ENCODE data around the gene HOTAIR. TPM values are rescaled to one million over a fixed set of nuclear protein-coding genes. Genes with fewer than 3 reads are reported as not detected.

Gene HOTAIR
- polyA plus RNA-seq, 3 donors, result not detected

DNA sequence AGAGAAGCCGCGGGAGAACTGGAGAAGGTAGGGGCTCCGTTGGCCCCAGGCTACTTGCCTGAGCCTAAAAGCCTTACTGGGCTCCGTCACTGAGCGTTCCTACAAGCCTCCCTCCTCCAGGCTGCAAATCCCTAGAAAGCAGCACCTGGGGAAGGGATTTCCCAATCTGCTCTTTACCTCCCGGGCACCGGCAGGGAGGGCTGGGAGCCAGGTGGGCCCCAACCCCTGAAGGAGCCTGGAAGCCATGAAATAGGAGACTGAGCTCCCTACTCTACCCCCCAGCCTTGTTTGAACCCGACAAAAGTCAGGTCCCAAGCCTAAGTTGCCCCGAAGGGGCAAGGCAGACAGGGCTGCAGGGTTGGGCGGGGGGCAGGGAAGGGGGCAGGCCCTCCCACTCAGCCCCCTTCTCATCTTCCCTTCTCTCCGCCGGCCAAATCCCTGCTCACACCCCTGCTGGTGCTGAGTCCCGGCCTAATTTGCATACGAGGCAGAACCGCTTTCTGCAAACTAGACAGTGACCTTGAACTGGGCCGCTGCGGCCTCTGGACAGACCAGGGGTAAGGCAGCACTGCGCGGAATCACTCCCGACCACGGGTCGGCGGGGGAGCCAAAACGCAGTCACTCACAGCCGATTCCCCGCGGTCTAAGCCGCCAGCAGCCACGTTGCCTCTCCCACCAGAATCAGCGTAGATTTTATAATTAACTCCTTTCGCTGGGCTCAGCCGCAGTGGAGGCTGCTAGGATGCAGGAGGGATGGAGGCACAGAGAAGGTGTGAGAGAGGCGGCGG lies 23.8 kb downstream of the HOTAIR start:
- H3K9ac ChIP-seq (ENCODE audit: insufficient read depth, low read length, poor library complexity, severe bottlenecking), result no peak overlapping the region
- no peak overlapping the region for H3K27ac ChIP-seq (ENCODE audit: low read depth in 1 of 2, low read length in 2 of 2)
- no peak for DNase-seq
- no peaks in the 10 kb centered on the region for H3K79me2 ChIP-seq (ENCODE audit: insufficient read depth, low read length)
- intact Hi-C loops (cut with micrococcal nuclease), result loop anchor here in 1 of 2 donors (5.0 kb wide), 1 partner anchor 46 kb away; no protein-coding TSS in a partner anchor
- no peaks in the 10 kb centered on the region for H3K4me1 ChIP-seq (ENCODE audit: control insufficient read depth in 1 of 2, insufficient read depth in 2 of 2, low read length in 2 of 2)
- no peak overlapping the region for H3K27ac Mint-ChIP-seq
- peaks cover 97 to 99% (median 97%) of the 10 kb centered on the region in 3 donors for H3K27me3 Mint-ChIP-seq (ENCODE audit: low read depth in 3 of 3)
- peaks cover 0 to 9% of the 10 kb centered on the region in 2 donors for H3K36me3 Mint-ChIP-seq
- peaks cover 90 to 99% of the 10 kb centered on the region in 2 donors for H3K27me3 ChIP-seq (ENCODE audit: control insufficient read depth in 2 of 2, insufficient read depth in 2 of 2, low read length in 2 of 2)
- H3K4me3 Mint-ChIP-seq, result peak overlapping the region in 1 of 2 donors; percentile 75
- no peaks in the 10 kb centered on the region for H4K20me1 ChIP-seq (ENCODE audit: insufficient read depth, low read length)
- H3K4me2 ChIP-seq (replicated peaks; ENCODE audit: extremely low read depth, low read length, poor library complexity, severe bottlenecking), result no peak overlapping the region
- H3K9me3 Mint-ChIP-seq, result peaks cover 0 to 46% (median 23%) of the 10 kb centered on the region in 7 donors
- H3K4me3 ChIP-seq (replicated peaks in 1 of 3; ENCODE audit: low read depth in 2 of 3, low read length in 3 of 3), result no peak overlapping the region
- TF ChIP-seq, protein P1, sequence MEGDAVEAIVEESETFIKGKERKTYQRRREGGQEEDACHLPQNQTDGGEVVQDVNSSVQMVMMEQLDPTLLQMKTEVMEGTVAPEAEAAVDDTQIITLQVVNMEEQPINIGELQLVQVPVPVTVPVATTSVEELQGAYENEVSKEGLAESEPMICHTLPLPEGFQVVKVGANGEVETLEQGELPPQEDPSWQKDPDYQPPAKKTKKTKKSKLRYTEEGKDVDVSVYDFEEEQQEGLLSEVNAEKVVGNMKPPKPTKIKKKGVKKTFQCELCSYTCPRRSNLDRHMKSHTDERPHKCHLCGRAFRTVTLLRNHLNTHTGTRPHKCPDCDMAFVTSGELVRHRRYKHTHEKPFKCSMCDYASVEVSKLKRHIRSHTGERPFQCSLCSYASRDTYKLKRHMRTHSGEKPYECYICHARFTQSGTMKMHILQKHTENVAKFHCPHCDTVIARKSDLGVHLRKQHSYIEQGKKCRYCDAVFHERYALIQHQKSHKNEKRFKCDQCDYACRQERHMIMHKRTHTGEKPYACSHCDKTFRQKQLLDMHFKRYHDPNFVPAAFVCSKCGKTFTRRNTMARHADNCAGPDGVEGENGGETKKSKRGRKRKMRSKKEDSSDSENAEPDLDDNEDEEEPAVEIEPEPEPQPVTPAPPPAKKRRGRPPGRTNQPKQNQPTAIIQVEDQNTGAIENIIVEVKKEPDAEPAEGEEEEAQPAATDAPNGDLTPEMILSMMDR (IDR thresholded peaks at IDR 0.05), result no peak
- 6% methylated on average over 18 of the region's 34 CpGs for WGBS (ENCODE audit: insufficient coverage)
- H3K36me3 ChIP-seq (replicated peaks in 1 of 2; ENCODE audit: control insufficient read depth in 1 of 2, insufficient read depth in 2 of 2, low read length in 2 of 2), result no peaks in the 10 kb centered on the region
- peaks cover 3 to 79% of the 10 kb centered on the region in 2 donors for H3K9me3 ChIP-seq (replicated peaks in 1 of 2; ENCODE audit: control insufficient read depth in 1 of 2, insufficient read depth in 1 of 2, low read length in 2 of 2)
- H3K4me1 Mint-ChIP-seq, result peaks cover 6% of the 10 kb centered on the region
- no peak overlapping the region for H2AFZ ChIP-seq (ENCODE audit: insufficient read depth, low read depth, low read length, poor library complexity, severe bottlenecking)

- H3K4me1 ChIP-seq (ENCODE audit: control insufficient read depth in 1 of 2, insufficient read depth in 2 of 2, low read length in 2 of 2), result no peaks in the 10 kb centered on the region
- H3K4me2 ChIP-seq (replicated peaks; ENCODE audit: extremely low read depth, low read length, poor library complexity, severe bottlenecking), result no peak overlapping the region
- H3K9me3 Mint-ChIP-seq, result peaks cover 0 to 49% (median 21%) of the 10 kb centered on the region in 7 donors
- no peaks in the 10 kb centered on the region for H3K36me3 ChIP-seq (replicated peaks in 1 of 2; ENCODE audit: control insufficient read depth in 1 of 2, insufficient read depth in 2 of 2, low read length in 2 of 2)
- peaks cover under 1 to 6% of the 10 kb centered on the region in 2 donors for H3K36me3 Mint-ChIP-seq
- no peaks in the 10 kb centered on the region for H3K79me2 ChIP-seq (ENCODE audit: insufficient read depth, low read length)
- peaks cover 3% of the 10 kb centered on the region for H3K4me1 Mint-ChIP-seq
- no peaks in the 10 kb centered on the region for H4K20me1 ChIP-seq (ENCODE audit: insufficient read depth, low read length)
- no peak overlapping the region for H3K27ac Mint-ChIP-seq
- peaks cover 3 to 85% of the 10 kb centered on the region in 2 donors for H3K9me3 ChIP-seq (replicated peaks in 1 of 2; ENCODE audit: control insufficient read depth in 1 of 2, insufficient read depth in 1 of 2, low read length in 2 of 2)
- H3K4me3 ChIP-seq (replicated peaks in 1 of 3; ENCODE audit: low read depth in 2 of 3, low read length in 3 of 3), result no peak overlapping the region
- no peak overlapping the region for H2AFZ ChIP-seq (ENCODE audit: insufficient read depth, low read depth, low read length, poor library complexity, severe bottlenecking)
- intact Hi-C loops (cut with micrococcal nuclease), result loop anchor here in 1 of 2 donors (5.0 kb wide), 1 partner anchor 47 kb away; no protein-coding TSS in a partner anchor
- H3K27me3 Mint-ChIP-seq (ENCODE audit: low read depth in 3 of 3), result peaks cover 97 to 99% (median 97%) of the 10 kb centered on the region in 3 donors
- peaks cover 90 to 99% of the 10 kb centered on the region in 2 donors for H3K27me3 ChIP-seq (ENCODE audit: control insufficient read depth in 2 of 2, insufficient read depth in 2 of 2, low read length in 2 of 2)
- TF ChIP-seq, protein P1 (IDR thresholded peaks at IDR 0.05), result no peak
- WGBS (ENCODE audit: insufficient coverage), result 0% methylated on average over 3 of the region's 10 CpGs
- peak overlapping the region in 1 of 2 donors; percentile 75 for H3K4me3 Mint-ChIP-seq
- no peak overlapping the region for H3K27ac ChIP-seq (ENCODE audit: low read depth in 1 of 2, low read length in 2 of 2)
- no peak overlapping the region for H3K9ac ChIP-seq (ENCODE audit: insufficient read depth, low read length, poor library complexity, severe bottlenecking)
- no peak for DNase-seq
Measured at GRCh38 chr12:53950437-53950773, 24.3 kb downstream of the HOTAIR start.
